Cortex of kidney (tissue), 1 donor: ENCODE data around the gene PLCL2.
"Not testable (repeated sequence)": the region's sequence is repeated elsewhere in the genome, so short reads cannot be mapped to it uniquely, and the experiment has no call there.

Experiments used
- DNase-seq: peaks from one replicate; lab custom pipeline; 2025; lab: John Stamatoyannopoulos, UW

Gene PLCL2

DNA sequence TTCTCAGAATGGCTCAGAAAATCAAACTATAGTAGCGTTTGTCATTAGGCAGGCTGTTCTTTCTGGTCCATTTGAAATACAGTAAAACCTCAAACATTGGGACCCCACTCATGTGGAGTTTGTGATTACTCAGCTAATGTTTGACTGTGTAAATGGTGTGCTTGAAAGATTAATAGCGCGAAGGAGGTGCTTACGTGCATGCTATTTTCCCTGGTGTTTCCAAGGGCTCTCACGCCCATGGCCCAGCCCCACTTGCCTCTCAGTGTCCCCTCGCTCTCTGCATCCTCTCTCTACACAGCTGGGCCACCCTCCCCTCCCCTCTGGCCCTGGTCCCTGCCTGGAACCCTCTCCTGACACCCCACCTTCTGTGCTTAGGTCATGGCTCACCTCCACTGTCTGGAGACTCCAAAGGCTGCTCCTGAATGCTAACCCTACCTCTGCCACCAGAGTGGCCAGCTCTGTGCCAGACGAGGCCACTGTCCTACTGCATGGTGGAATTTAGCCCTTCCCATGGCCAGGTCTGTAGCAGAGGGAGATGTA, 194.2 kb downstream of the PLCL2 start:
- DNase-seq, result no peak

DNA sequence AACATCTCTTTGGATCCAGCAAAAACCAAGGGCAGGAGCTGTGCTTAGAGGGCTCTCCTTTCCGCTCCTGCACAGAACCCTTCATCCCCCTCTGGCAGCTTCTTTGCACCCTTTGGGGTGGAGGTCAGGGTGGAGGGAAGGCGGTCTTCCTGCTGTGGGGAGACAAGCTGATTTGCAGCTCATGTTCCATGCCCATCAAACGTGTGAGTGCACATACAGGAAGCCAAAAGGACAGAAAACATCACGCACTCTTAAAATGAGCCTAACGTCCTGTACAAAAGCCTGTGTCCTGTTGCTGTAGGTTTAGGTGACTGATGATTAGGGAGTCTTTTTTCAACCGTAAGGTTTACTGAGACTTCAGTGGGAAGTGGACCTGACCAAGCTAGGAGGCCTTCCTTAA, 195.2 kb downstream of the PLCL2 start:
- no peak for DNase-seq

DNA sequence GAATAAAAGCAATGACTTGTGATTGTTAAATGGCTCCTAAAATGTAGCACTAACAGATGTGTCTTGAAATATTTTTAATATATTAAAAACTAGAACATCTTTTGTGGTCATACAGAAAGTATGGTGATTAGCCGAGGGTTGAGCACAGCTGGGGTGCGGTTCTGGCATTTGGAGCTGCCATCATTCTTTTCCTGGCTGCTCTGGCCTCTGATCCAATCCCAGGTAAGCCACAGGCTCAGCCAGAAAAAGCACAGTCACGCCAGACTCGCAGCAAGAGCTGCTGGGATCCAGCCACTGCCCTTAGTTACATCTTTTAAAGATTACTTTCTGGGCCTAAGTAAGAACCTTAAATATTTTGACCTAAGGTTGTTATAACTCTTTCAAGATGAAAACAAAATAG, 196.8 kb downstream of the PLCL2 start:
- no peak for DNase-seq

DNA sequence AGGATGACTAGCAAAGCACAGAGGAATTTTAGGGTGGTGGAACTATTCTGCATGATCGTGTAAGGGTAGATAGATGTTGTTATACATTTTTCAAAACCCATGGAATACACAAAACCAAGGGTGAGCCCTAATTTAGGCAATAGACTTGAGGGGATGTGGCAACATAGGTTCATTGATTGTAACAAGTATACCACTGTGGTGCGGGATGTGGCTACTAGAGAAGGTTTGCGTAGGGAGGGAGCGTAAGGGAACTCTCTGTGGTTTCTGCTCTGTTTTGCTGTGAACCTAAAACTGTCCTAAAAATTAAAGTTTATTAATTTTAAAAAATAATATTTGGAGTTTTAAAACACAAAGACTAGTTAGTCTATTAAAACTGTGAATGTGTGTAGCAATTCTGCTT, 202.8 kb downstream of the PLCL2 start:
- no peak for DNase-seq

DNA sequence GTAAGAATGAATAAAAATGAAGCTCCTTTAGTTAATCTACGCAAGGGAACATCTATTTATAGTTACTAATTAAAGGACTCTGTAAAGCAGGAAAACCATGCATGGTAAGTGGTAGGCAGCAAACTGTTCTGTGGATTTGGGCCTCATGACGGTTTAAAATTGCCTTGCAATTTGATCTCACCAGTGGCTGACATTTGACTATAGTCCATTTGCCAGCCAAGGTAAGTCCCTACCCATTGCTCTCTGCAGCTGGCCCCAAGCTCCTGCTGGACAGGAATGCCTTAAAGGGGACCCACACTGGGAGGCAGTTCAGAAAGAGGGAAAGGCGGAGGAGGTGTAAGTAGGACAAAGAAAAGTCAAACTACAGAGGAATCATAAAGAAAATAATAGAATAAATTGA, 203.3 kb downstream of the PLCL2 start:
- no peak for DNase-seq

DNA sequence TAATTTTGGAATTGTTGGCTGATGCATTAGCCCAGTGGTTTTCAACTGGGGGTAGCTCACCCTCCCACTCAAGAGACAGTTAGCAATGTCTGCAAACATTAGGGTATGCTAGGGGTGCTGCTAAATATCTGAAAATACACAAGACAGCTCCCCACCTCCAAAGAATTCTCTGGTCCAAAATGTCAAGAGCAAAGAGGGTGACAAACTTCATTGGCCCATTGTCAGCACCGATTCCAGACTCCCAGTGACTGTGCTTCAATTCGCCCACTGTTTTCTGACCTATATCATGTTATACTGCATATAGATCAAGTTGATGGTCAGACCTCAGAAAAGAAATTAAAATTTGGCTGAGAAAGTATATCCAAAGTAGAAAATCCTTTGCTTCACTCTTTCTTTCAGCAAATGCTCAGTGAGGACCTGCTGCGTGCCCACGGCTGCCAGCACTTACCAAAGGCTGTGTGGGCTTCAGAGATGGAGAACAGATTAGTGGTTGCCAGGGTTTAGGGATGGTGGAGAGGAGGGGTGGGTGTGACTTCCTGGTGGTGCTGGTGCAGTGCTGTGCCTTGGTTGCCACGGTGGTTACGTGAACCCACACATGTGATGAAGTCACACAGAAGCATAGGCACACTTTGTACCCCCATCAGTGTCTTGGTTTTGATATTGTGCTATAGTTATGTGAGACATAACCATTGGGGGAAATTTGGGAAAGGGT, 204.0 kb downstream of the PLCL2 start:
- DNase-seq, result no peak

DNA sequence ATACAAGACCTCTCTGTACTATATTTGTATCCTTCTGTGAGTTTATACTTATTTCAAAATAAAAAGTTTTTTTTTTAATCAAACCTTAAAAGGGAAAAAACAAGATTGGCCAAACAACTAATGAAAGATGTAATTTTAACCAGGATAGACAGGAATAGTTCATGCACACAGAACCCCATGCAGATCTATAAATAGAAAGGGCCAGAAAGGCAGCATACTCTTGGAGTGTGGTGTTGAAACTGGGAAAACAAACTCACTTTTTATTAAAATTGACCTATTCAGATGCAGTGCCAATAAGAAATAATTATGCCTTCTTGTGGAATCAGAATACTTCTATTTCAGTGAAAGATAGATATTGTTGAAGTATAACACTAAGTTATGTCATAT, 204.6 kb downstream of the PLCL2 start:
- no peak for DNase-seq

DNA sequence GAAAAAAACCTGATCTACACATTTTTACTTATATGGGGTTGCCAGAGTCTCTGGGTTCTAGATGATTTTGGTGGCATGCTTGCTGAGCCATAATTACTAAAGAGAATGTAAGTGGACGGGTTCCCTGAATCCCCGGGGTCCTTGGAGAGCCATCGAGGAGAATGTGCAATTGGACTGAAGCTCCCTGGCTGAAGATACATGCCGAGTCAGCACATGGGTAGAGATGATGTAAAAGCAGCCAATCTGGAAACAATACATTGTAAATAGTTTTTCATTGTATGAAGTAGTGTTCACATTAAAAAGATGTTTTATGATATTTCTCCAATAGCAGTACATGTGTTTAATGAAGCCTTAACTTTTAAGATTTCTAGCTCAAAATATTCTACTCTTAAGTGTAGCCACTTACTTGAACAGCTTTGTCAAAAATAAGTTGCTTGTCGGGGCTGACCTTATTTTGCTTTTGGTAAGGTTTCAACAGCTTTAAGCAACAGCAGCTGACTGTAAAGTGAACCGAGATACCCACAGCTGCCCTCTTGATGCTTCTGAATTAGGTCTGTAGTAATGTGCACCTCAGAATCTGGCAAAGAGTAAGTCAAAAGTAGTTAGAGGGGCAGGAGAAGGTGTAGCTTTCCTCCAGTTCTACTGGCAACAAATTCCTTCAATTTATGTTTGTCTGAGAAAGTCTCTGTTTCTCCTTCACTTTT, 205.7 kb downstream of the PLCL2 start:
- DNase-seq, result no peak

DNA sequence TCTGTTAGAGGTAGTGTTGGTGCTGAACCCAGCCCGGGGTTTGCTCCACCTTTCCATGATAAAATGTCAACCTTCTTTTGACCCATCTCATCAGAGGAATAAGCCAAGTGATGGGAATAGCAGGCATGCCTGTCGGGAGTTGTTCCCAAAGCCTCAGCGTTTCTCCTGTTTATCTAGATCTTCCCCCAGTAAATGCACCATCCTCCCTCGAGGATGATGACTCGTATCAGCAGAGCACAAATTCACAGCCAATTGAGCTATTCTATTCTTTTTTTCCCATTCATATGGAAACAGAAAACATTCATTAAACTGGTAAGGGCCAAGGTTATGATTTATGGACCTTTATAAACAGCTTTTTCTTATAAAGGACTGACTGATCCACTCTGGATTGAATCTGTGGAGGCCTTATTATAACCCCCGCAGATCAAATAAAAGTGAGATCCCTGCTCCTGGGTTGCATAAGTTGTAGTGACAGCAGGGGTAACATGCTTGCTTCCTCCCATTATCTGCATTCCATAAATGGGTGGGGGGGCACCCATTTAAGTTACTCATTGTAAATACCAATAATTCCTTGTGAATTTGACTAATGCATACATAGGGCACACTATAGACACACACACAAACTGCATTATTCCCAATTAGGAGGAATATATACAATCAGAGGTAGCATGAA, 207.3 kb downstream of the PLCL2 start:
- DNase-seq, result no peak

DNA sequence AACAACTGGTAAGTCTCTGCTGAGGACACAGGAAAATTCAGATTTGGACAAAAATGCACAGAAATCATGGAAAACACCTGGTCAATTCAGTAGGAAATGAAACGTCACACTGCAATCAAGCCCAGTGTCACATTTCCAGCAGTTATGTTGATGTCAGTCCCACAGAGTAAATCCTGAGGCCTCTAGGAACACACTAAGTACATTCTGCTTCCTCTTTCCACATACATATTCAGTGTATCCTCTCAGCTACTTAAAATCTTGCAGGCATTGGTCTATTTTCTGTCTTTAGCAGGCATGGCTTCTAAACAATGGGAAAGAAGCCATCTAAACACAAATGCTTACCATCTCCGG, 207.8 kb downstream of the PLCL2 start:
- DNase-seq, result no peak

DNA sequence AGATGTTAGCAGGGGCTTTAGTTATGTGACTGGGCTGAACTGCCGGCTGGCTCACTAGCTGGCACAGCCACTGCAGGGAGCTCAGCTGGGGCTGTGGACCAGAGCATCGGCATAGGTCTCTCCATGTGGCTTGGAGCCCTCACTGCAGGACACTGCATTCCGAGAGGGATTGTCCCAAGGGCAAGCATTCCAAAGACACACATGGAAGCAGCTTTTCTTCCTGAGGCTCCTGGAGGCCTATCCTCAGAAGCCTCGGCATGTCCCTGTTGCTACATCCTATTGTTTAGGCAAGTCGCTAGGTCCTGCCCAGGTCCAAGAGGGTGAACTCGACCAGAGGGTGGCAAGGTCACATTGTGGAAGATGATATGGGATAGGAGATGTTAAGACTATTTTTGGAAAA, 209.8 kb downstream of the PLCL2 start:
- DNase-seq, result no peak

DNA sequence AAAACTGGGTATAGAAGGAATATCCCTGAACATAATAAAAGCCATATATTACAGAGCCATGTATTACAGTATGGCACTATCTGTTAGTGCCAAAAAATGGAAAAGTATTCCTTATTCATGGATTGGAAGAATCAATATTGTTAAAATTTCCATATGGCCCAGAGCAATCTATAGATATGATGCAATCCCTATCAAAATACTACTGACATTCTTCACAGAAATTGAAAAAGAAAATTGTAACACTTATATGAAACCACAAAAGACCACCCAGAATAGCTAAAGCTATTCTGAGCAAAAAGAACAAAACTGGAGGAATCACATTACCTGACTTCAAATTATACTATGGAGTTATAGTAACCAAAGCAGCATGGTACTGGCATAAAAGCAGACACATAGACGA, 218.8 kb downstream of the PLCL2 start:
- DNase-seq, result no peak

DNA sequence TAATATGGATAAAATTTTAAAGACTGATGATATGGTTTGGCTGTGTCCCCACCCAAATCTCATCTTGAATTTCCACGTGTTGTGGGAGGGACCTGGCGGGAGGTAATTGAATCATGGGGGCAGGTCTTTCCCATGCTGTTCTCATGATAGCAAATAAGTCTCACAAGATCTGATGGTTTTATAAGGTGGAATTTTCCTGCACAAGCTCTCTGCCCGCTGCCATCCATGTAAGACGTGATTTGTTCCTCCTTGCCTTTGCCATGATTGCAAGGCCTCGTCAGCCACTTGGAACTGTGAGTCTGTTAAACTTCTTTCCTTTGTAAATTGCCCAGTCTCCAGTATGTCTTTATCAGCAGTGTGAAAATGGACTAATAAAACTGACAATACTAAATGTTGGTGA, 222.0 kb downstream of the PLCL2 start:
- DNase-seq, result not testable (repeated sequence)

DNA sequence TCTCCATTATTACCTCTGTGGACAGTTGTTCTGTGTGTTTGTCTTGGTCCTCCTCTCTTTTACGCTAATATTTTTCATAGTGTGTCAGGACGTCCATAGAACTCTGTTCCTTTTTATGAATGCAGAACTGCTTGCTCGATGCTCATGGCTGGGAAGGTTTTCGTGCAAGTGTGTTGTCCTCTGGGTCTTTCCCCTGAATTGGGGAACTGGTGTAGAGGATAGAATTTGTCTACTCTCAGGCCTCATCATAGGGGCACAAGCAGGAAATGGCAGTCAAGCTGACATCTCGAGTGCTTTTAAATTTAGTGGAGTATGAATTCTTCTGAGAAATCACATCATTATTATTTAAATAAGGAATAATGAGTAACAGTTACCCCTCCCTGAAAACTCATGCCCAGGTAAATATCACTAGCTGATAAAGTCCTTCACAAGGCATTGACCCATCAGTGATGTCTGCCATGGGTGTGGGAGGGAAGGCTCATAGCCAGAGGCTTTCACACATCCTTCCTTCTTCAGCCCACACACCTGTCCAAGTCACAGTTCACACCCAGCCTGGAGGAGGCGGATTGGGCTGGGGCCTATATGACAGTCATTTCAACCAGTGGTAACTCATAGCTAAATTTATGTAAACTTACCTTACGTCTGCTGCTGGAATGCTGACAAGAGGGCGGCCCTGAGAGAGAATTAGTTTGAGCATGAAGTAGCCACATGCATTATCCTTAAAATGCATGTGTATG, 226.1 kb downstream of the PLCL2 start:
- no peak for DNase-seq

DNA sequence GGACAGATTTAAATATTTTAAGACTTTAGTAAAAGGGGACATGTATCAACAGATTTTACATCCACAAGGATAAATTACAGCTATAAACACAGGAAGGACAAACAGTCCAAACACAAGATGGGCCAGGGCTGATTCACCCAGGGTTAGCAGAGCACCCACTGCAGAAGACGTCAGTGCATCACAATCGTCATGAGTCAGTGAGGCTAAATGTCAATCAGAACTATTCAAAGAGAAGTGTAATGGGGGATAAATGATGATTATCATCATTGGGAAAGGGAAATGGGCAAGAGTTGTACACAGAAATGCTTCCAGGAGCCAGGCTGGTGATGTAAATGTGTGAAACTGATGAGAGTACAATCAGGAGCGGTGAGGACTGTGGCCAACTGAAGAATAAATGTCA, 226.8 kb downstream of the PLCL2 start:
- DNase-seq, result no peak

DNA sequence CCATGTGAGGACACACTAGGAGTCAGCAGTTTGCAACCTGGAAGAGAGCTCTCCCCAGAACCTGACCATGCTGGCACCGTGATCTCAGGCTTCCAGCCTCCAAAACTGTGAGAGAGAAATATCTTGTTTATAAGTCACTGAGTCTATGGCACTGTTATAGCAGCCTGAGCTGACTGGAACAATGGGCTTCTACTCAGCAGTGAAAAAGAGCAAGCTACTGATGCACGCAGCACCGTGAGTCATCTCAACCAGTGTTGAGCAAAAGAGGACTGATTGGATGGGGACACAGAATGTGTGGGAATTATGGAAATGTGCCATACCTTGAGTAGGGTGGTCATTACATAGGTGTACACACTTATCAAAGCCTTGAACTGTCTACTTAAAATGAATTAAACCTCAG, 230.4 kb downstream of the PLCL2 start:
- no peak for DNase-seq

DNA sequence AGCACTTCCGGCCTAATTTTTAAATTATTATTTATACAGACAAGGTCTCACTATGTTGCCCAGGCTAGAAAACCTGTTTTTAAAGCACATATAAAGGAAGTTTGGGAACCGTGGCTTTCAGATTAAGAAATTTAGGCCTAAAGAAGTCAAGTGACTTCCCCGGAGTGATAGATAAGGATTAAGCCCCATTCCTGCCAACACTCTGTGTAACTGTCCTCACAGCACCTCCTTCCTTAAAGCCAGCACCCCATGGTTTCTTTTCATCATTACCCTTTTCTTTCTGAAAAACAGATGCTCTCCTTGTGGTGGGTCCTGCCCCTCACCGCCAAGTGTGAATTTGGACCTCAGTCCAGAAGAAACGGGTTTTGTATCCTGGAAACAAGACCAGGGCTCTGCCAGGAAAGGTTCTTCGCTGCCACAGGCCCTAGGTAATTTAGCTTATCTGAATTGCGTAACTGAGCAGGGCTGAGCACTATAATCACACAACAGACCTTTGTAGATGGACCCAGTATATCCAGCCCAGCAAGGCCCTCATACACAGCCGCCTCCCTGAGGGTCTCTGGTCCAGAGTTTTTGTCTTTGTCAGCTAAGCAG, 231.3 kb downstream of the PLCL2 start:
- no peak for DNase-seq

DNA sequence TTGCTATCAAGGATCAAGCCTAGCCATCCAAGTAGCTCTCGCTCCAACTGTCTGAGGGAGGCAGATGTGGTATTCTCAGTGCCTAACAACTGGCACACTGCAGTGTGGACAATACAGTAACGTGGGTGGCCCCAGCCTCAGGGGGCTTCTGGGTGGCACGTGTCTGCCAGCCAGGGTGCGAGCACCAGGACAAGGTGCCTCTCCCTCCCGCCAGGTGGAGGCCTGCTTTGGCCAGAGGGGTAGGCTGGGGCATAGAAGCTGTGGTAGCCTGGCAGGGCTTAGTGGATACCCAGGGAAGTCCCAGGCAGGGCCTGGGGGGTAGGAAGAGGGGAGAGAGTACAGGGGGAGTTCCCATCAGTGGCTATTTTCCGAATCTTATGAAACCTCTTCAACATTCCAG, 234.0 kb downstream of the PLCL2 start:
- DNase-seq, result no peak

DNA sequence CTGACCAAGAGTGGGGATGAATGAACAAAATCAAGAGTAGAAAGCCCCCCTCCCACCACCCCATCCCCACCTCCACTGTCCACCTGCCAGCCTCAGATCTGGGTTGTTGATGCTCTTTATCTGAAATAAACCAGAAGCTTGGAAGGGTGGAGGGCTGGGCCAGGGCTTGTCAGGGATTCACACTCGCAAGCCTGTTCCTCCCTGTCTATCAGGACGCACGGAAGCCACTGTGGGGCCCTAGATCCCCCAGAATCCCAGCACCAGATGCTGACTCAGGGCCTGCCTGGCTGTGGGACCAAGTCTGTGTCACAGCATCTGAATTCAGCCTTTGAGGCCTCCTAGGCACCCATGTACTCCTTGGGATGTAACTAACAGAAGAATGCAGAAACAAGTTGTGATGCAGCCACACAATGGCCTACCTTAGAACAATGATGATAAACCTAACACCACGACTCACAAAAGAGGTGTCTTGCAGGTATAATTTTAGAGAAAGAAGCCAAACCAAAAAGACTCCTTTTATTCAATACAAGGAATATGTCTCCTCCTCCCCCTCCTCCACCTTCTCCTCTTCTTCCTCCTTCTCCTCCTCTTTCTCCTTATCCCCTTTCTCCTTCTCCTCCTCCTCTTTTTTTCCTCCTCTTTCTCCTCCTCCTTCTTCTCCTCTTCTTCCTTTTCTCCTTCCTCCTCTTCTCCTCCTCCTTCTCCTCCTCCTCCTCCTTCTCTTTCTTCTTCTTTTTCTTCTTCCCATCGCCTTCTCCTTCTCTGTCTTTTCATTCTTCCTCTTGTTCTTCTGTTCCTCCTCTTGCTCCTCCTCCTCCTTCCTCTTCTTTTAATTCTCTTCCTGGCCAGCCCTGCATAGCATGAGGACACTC, 234.7 kb downstream of the PLCL2 start:
- DNase-seq, result no peak

DNA sequence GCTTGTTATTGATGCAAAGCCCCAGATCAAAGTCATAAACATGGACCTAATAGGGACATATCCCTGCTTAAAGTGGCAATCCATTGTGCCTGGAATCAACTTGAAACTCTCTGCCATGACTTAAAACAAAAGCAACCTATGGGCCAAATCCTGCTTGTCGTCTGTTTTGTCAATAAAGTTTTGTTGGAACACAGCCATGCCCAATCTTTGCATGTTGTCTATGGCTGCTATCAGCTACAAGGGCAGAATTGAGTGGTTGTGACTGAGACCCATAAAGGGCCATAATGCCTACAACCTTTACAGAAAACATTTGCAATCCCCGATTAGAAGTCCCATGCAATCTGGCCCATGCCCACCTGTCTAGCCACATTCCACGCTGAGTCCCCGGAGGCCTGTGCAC, 235.4 kb downstream of the PLCL2 start:
- DNase-seq, result no peak

DNA sequence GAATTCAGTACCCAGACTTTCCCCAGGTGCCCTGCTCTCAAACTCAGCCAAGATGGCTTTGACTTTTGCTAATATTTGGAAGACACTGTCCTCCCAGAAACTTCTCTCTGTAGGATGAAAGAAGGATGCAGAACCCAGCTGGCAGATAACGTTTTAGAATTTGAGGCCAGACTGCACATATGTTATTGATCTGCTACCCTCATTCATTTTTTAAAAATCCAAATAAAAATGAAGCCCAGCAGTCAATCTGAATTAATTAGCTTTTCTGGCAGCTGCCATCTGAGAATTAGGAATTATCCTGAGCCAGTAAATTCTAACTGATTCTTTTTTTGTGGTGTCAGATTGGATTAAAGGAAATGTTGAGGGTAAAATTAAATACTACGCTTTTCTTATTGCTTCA, 236.6 kb downstream of the PLCL2 start:
- DNase-seq, result no peak
